ENCODE results near the gene ZNF735. TPM values are rescaled to one million over a fixed set of nuclear protein-coding genes. Genes with fewer than 3 reads are reported as not detected.
"Not testable (repeated sequence)": the region's sequence is repeated elsewhere in the genome, so short reads cannot be mapped to it uniquely, and the experiment has no call there.

ZNF735 gene
- not detected in 2 replicates for total RNA-seq (2014; rRNA removed; shearing (Covaris generic))
- not detected in 2 replicates for polyA plus RNA-seq (2015; cell fraction: cytosol; rRNA removed)
- polyA plus RNA-seq (2015; cell fraction: nucleus; rRNA removed) = not detected in 2 replicates

- in situ Hi-C loops (cut with HindIII; ENCODE audit: low pct_unique_long_range_greater_than_20kb, low sequenced_read_pairs) = no loop called here
- DNase-seq (ENCODE audit: low read depth, low spot score) = no peak
These were observed at the start of gene ZNF735 for GRCh38 chr7:64206903-64207302. Gene ZNF735, plus strand, starts transcription at chr7:64207203. Its CDS starts 0 bp downstream, at chr7:64207203.

GRCh38 chr7:64170974-64171373 lies 36.0 kb upstream of the ZNF735 start:
- DNase-seq (ENCODE audit: low read depth, low spot score); in situ Hi-C loops (cut with HindIII; ENCODE audit: low pct_unique_long_range_greater_than_20kb, low sequenced_read_pairs): not testable (repeated sequence)

- no peak for DNase-seq (ENCODE audit: low read depth, low spot score)
- in situ Hi-C loops (cut with HindIII; ENCODE audit: low pct_unique_long_range_greater_than_20kb, low sequenced_read_pairs) = no loop called here
These were observed 32.7 kb upstream of the ZNF735 start for GRCh38 chr7:64174328-64174727.

GRCh38 chr7:64174941-64175340 lies 32.1 kb upstream of the ZNF735 start:
- no peak for DNase-seq (ENCODE audit: low read depth, low spot score)
- in situ Hi-C loops (cut with HindIII; ENCODE audit: low pct_unique_long_range_greater_than_20kb, low sequenced_read_pairs) = no loop called here

- DNase-seq (ENCODE audit: low read depth, low spot score) = peak; percentile 30
- in situ Hi-C loops (cut with HindIII; ENCODE audit: low pct_unique_long_range_greater_than_20kb, low sequenced_read_pairs) = no loop called here
These were observed 26.0 kb upstream of the ZNF735 start for GRCh38 chr7:64180989-64181388.

- no peak for DNase-seq (ENCODE audit: low read depth, low spot score)
- in situ Hi-C loops (cut with HindIII; ENCODE audit: low pct_unique_long_range_greater_than_20kb, low sequenced_read_pairs) = no loop called here
These were observed 25.4 kb upstream of the ZNF735 start for GRCh38 chr7:64181586-64181985.

GRCh38 chr7:64182036-64182790 lies 24.8 kb upstream of the ZNF735 start:
- DNase-seq (ENCODE audit: low read depth, low spot score) = no peak
- in situ Hi-C loops (cut with HindIII; ENCODE audit: low pct_unique_long_range_greater_than_20kb, low sequenced_read_pairs) = no loop called here

- in situ Hi-C loops (cut with HindIII; ENCODE audit: low pct_unique_long_range_greater_than_20kb, low sequenced_read_pairs) = no loop called here
- no peak for DNase-seq (ENCODE audit: low read depth, low spot score)
These were observed 23.8 kb upstream of the ZNF735 start for GRCh38 chr7:64183126-64183742.

GRCh38 chr7:64183827-64184372 lies 23.1 kb upstream of the ZNF735 start:
- in situ Hi-C loops (cut with HindIII; ENCODE audit: low pct_unique_long_range_greater_than_20kb, low sequenced_read_pairs) = no loop called here
- no peak for DNase-seq (ENCODE audit: low read depth, low spot score)

- DNase-seq (ENCODE audit: low read depth, low spot score) = no peak
- in situ Hi-C loops (cut with HindIII; ENCODE audit: low pct_unique_long_range_greater_than_20kb, low sequenced_read_pairs) = no loop called here
These were observed 22.6 kb upstream of the ZNF735 start for GRCh38 chr7:64184376-64184775.

- DNase-seq (ENCODE audit: low read depth, low spot score) = no peak
- in situ Hi-C loops (cut with HindIII; ENCODE audit: low pct_unique_long_range_greater_than_20kb, low sequenced_read_pairs) = no loop called here
These were observed 19.6 kb upstream of the ZNF735 start for GRCh38 chr7:64187408-64187807.

- in situ Hi-C loops (cut with HindIII; ENCODE audit: low pct_unique_long_range_greater_than_20kb, low sequenced_read_pairs) = no loop called here
- DNase-seq (ENCODE audit: low read depth, low spot score) = no peak
These were observed 14.8 kb upstream of the ZNF735 start for GRCh38 chr7:64192148-64192704.

- in situ Hi-C loops (cut with HindIII; ENCODE audit: low pct_unique_long_range_greater_than_20kb, low sequenced_read_pairs) = no loop called here
- DNase-seq (ENCODE audit: low read depth, low spot score) = no peak
These were observed 14.2 kb upstream of the ZNF735 start for GRCh38 chr7:64192775-64193174.

- DNase-seq (ENCODE audit: low read depth, low spot score); in situ Hi-C loops (cut with HindIII; ENCODE audit: low pct_unique_long_range_greater_than_20kb, low sequenced_read_pairs): not testable (repeated sequence)
These were observed 12.8 kb downstream of the ZNF735 start for GRCh38 chr7:64219710-64220298.

GRCh38 chr7:64223366-64223765 lies 16.4 kb downstream of the ZNF735 start:
- in situ Hi-C loops (cut with HindIII; ENCODE audit: low pct_unique_long_range_greater_than_20kb, low sequenced_read_pairs) = no loop called here
- no peak for DNase-seq (ENCODE audit: low read depth, low spot score)

GRCh38 chr7:64228174-64228573 lies 21.2 kb downstream of the ZNF735 start, which contains the start of gene ZNF679:
Gene ZNF679, plus strand, starts transcription at chr7:64228474. Its CDS starts 20,644 bp downstream, at chr7:64249118.
- DNase-seq (ENCODE audit: low read depth, low spot score); in situ Hi-C loops (cut with HindIII; ENCODE audit: low pct_unique_long_range_greater_than_20kb, low sequenced_read_pairs): not testable (repeated sequence)

GRCh38 chr7:64266341-64266919 lies 59.4 kb downstream of the ZNF735 start:
- in situ Hi-C loops (cut with HindIII; ENCODE audit: low pct_unique_long_range_greater_than_20kb, low sequenced_read_pairs) = no loop called here
- DNase-seq (ENCODE audit: low read depth, low spot score) = no peak

Measured in SK-MEL-5 (cell line).